ENCODE data around the gene RBM38.

Gene RBM38

GRCh38 chr20:57372581-57373350 lies 18.4 kb upstream of the RBM38 start:
- TF ChIP-seq CTCF (IDR thresholded peaks at IDR 0.05) = no peak

- TF ChIP-seq CTCF (IDR thresholded peaks at IDR 0.05) = no peak
Observed at GRCh38 chr20:57374343-57374930, 16.8 kb upstream of the RBM38 start.

DNA sequence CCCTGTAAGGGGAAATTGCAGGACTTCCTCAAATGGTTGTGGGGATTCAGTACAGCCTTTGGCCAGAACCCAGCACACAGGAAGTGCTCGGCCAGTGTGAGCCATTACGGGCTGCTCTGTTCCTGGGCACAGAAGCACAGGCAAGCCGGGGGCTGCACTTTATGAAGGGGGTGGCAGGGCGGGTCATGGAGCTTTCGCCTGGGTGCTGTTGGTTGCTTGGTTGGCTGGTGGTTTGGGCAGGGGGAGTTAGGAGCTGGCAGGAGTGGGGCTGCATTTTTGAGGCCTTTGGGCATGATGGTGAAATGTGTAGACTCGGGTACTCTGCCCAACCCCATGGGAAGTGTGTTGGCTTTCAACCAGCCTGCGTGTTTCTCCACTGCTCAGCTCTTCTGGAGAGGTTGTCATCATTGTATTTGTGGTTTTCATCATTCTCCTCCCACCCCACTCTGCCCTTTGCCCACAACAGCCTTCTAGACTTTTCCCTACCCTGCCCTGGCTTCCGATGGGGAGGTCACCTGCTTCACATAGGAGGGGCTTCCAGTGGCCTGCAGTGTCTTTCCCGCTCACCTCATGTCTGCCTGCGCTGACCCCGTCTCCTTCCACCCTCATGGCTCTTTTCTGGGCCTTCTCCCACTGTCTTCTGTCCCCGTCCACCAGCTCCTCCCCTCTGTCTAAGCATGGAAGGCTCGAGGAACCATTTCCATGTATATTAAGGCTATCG lies 16.1 kb upstream of the RBM38 start:
- TF ChIP-seq CTCF (IDR thresholded peaks at IDR 0.05) = no peak

DNA sequence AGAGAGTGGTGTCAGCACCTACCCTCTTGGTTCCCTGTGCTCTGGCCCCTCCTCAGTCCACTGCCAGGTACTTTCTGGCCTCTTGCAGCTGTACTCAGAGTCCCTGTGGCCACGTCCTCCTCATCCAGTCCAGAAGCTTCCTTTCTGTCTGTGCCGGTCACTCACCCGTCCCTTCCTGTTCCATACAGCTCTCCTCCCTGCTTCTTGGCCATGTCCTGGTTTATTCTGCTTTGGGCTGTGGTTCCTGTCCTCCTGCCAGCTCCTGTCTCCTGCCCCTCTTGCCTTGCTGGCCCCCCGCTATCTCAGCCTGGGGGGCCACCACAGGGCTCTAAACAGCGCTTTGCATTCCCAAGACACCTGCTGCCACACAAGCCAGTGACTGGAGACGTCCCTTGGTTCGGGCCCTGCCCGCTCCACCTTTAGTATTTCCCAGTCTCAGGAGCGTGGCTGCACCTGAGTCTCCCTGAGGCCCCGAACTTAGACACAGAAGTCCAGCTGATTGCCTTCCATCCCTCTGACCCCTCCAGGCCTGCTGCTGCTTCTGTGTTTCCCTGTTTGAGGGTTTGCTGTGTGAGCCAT lies 15.5 kb upstream of the RBM38 start:
- TF ChIP-seq CTCF (IDR thresholded peaks at IDR 0.05) = no peak

- TF ChIP-seq CTCF (IDR thresholded peaks at IDR 0.05) = no peak
Observed at GRCh38 chr20:57377350-57377749, 13.8 kb upstream of the RBM38 start.

DNA sequence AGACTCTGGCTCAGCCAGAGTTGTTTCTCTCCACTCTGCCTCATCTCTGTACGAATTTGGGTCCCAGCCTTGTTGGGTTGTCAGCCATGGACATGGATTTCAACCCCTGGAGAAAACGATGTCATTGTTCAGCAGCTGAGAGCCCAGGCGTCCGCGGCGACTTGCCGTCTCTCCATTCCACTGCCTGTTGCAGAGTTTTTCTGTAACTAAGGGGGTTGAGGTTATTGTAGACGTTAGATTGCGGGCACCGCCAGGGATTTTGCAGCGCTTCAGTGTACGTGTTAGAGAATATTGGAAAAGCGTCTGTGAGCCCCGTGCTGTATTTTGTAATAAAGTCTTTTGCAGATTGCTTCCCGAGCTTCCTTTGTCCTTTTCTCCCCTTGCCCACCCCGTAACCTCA lies 13.1 kb upstream of the RBM38 start:
- TF ChIP-seq CTCF (IDR thresholded peaks at IDR 0.05) = no peak

GRCh38 chr20:57378646-57379262 lies 12.4 kb upstream of the RBM38 start:
- no peak for TF ChIP-seq CTCF (IDR thresholded peaks at IDR 0.05)
